ENCODE results near the gene KRR1. TPM values are rescaled to one million over a fixed set of nuclear protein-coding genes. Genes with fewer than 3 reads are reported as not detected.

The KRR1 gene
- total RNA-seq, 1 experiment from 2014 or later = 41.6 TPM

- BruUV-seq (replicated peaks) = no TSS peak
These were observed 34.2 kb upstream of the KRR1 start for GRCh38 chr12:75545636-75546035.

GRCh38 chr12:75543529-75543928 lies 32.1 kb upstream of the KRR1 start:
- TF ChIP-seq EZH2 (IDR thresholded peaks at IDR 0.05; ENCODE audit: low read depth) (no peak), CTCF (conservative IDR thresholded peaks at IDR 0.05) (no peak)
- CTCF ChIA-PET = no interaction called here

More at GRCh38 chr12:75545636-75546035, 34.2 kb upstream of the KRR1 start:
- intact Hi-C loops (cut with micrococcal nuclease; ENCODE audit: unreplicated experiment) = no loop called here
- Histone ChIP-seq H3K27me3 (ENCODE audit: insufficient read depth, low read depth) (no peaks in the 10 kb centered on the region), H2AFZ (no peak overlapping the region), H3K27ac (no peak overlapping the region), H3K36me3 (ENCODE audit: low read depth) (no peaks in the 10 kb centered on the region), H3K4me2 (no peak overlapping the region), H4K20me1 (ENCODE audit: insufficient read depth) (no peaks in the 10 kb centered on the region), H3K9me3 (ENCODE audit: insufficient read depth, low read depth) (no peaks in the 10 kb centered on the region), H3K4me1 (replicated peaks; ENCODE audit: insufficient read depth) (peaks cover 8% of the 10 kb centered on the region), H3K4me3 (no peak overlapping the region), H3K79me2 (ENCODE audit: low read depth) (no peaks in the 10 kb centered on the region), H3F3A (ENCODE audit: insufficient read depth, low read depth) (no peaks in the 10 kb centered on the region), H3K9me2 (ENCODE audit: insufficient read depth) (peaks cover 3% of the 10 kb centered on the region)
- no peak for DNase-seq
- ChIA-PET CTCF (no interaction called here), POLR2A (ENCODE audit: unreplicated experiment) (no interaction called here)
- TF ChIP-seq EZH2 (IDR thresholded peaks at IDR 0.05; ENCODE audit: low read depth) (no peak), CTCF (conservative IDR thresholded peaks at IDR 0.05) (no peak)

GRCh38 chr12:75542942-75543341 lies 31.5 kb upstream of the KRR1 start:
- H3F3A ChIP-seq (ENCODE audit: insufficient read depth, low read depth) = no peaks in the 10 kb centered on the region
- no peak overlapping the region for H3K27ac ChIP-seq
- no peaks in the 10 kb centered on the region for H3K9me3 ChIP-seq (ENCODE audit: insufficient read depth, low read depth)
- H3K27me3 ChIP-seq (ENCODE audit: insufficient read depth, low read depth) = no peaks in the 10 kb centered on the region
- H3K9me2 ChIP-seq (ENCODE audit: insufficient read depth) = peaks cover 5% of the 10 kb centered on the region
- no peaks in the 10 kb centered on the region for H4K20me1 ChIP-seq (ENCODE audit: insufficient read depth)
- H3K4me3 ChIP-seq = no peak overlapping the region
- ChIA-PET CTCF (no interaction called here), POLR2A (ENCODE audit: unreplicated experiment) (interaction anchor here (0.7 kb wide), 1 partner anchor 461 kb away, joined by 10 read pairs; no protein-coding TSS in a partner anchor)
- BruUV-seq (replicated peaks) = no TSS peak
- no peak overlapping the region for H2AFZ ChIP-seq
- H3K4me2 ChIP-seq = no peak overlapping the region
- TF ChIP-seq EZH2 (IDR thresholded peaks at IDR 0.05; ENCODE audit: low read depth) (no peak), CTCF (conservative IDR thresholded peaks at IDR 0.05) (no peak)
- H3K4me1 ChIP-seq (replicated peaks; ENCODE audit: insufficient read depth) = no peaks in the 10 kb centered on the region
- intact Hi-C loops (cut with micrococcal nuclease; ENCODE audit: unreplicated experiment) = no loop called here
- no peaks in the 10 kb centered on the region for H3K36me3 ChIP-seq (ENCODE audit: low read depth)
- no peak for DNase-seq
- H3K79me2 ChIP-seq (ENCODE audit: low read depth) = no peaks in the 10 kb centered on the region

More at GRCh38 chr12:75543529-75543928, 32.1 kb upstream of the KRR1 start:
- intact Hi-C loops (cut with micrococcal nuclease; ENCODE audit: unreplicated experiment) = no loop called here
- no peaks in the 10 kb centered on the region for H3F3A ChIP-seq (ENCODE audit: insufficient read depth, low read depth)
- no peak overlapping the region for H3K4me2 ChIP-seq
- no peak overlapping the region for H2AFZ ChIP-seq
- H3K27me3 ChIP-seq (ENCODE audit: insufficient read depth, low read depth) = no peaks in the 10 kb centered on the region
- H3K36me3 ChIP-seq (ENCODE audit: low read depth) = no peaks in the 10 kb centered on the region
- POLR2A ChIA-PET (ENCODE audit: unreplicated experiment) = no interaction called here
- H3K9me2 ChIP-seq (ENCODE audit: insufficient read depth) = peaks cover 5% of the 10 kb centered on the region
- no peak for DNase-seq
- H3K79me2 ChIP-seq (ENCODE audit: low read depth) = no peaks in the 10 kb centered on the region
- no peaks in the 10 kb centered on the region for H3K9me3 ChIP-seq (ENCODE audit: insufficient read depth, low read depth)
- BruUV-seq (replicated peaks) = no TSS peak
- H3K4me3 ChIP-seq = no peak overlapping the region
- peaks cover 2% of the 10 kb centered on the region for H3K4me1 ChIP-seq (replicated peaks; ENCODE audit: insufficient read depth)
- no peak overlapping the region for H3K27ac ChIP-seq
- no peaks in the 10 kb centered on the region for H4K20me1 ChIP-seq (ENCODE audit: insufficient read depth)

Measured in PC-9 (cell line).